HCT116 (cell line): ENCODE results near the gene CIB1. TPM values are rescaled to one million over a fixed set of nuclear protein-coding genes. Genes with fewer than 3 reads are reported as not detected.

Experiments used
- ATAC-seq: fragments of 200-7000 bp; cut with Tn5 transposase; 2 replicates; pipeline ENCODE4 v1.9.1; 2020; ENCODE audit warnings: mild to moderate bottlenecking, moderate library complexity
- BruUV-seq: library from RNA; stranded (reverse); fragments of 400-500 nt; replicated peaks from 2 replicates; lab custom pipeline; 2021; lab: Mats Ljungman, UMichigan
- CTCF ChIA-PET: fragments of 300-600 bp; sonication (Branson Sonifier 250); formaldehyde crosslinking; loops from one replicate; lab custom pipeline; 2021; ENCODE audit warnings: antibody characterized with exemption; lab: Charles Lee
- POLR2A ChIA-PET: fragments of 300-600, 350-600 bp; sonication (Branson Sonifier 250); formaldehyde crosslinking; loops from one replicate; lab custom pipeline; 2021; ENCODE audit warnings: antibody characterized with exemption; lab: Charles Lee
- RAD21 ChIA-PET, 2 experiments: fragments of 300-600 bp; sonication (Branson Sonifier 250); formaldehyde crosslinking; loops; one replicate each; lab custom pipeline; 2023; ENCODE audit warnings: low total read pairs in 2 of 2; ENCODE audit not compliant: uncharacterized antibody in 2 of 2, unreplicated experiment in 2 of 2, low non-redundant PET in 1 of 2; lab: Charles Lee
- DNase-seq: peaks from one replicate; pipeline ENCODE4 v3.0.0-alpha.2; 2010; ENCODE audit warnings: low read depth, low spot score
- H2AFZ ChIP-seq: fragments of 200-600 bp; shearing (Covaris generic), sonication (generic); 2 replicates; pipeline ENCODE4 v1.6.1; 2017; ENCODE audit warnings: low read depth, mixed run types, mixed read lengths, antibody characterized with exemption, low read length; ENCODE audit not compliant: poor library complexity, severe bottlenecking
- H3K27ac ChIP-seq: 2 replicates; pipeline ENCODE4 v1.5.1; 2012; ENCODE audit warnings: low read depth, low read length
- H3K27me3 ChIP-seq: fragments of 200-600 bp; sonication (generic); 2 replicates; pipeline ENCODE4 v1.6.1; 2016; ENCODE audit warnings: mixed run types, low read length, mixed read lengths; ENCODE audit not compliant: insufficient read depth
- H3K36me3 ChIP-seq, 2 experiments: fragments of 200-500 bp in 1 of 2; fragments of 200-600 bp in 1 of 2; sonication (Bioruptor generic) in 1 of 2; sonication (generic) in 1 of 2; 2 replicates each; pipeline versions ENCODE4 v1.5.1 to v1.6.1; 2014 to 2016; ENCODE audit warnings: low read length in 2 of 2, inconsistent platforms in 1 of 2, mixed read lengths in 1 of 2, mixed run types in 1 of 2; ENCODE audit not compliant: insufficient read depth in 2 of 2, control insufficient read depth in 1 of 2
- H3K4me1 ChIP-seq, 2 experiments: fragments of 200-600 bp in 1 of 2; sonication (generic) in 1 of 2; 2 replicates each; pipeline versions ENCODE4 v1.5.1 to v1.6.1; 2012 to 2017; ENCODE audit warnings: low read length in 2 of 2, inconsistent platforms in 1 of 2, mild to moderate bottlenecking in 1 of 2, mixed read lengths in 1 of 2, mixed run types in 1 of 2, moderate library complexity in 1 of 2; ENCODE audit not compliant: insufficient read depth in 2 of 2, control insufficient read depth in 1 of 2
- H3K4me2 ChIP-seq: fragments of 200-600 bp; sonication (generic); 2 replicates; pipeline ENCODE4 v1.6.1; 2017; ENCODE audit warnings: mixed run types, low read length, mixed read lengths
- H3K4me3 ChIP-seq, 2 experiments: fragments of 200-600 bp in 1 of 2; sonication (generic) in 1 of 2; replicated peaks in 1 of 2; 2 replicates each; pipeline ENCODE4 v1.5.1; 2011 to 2016; ENCODE audit warnings: low read length in 2 of 2, control low read depth in 1 of 2, low read depth in 1 of 2, mild to moderate bottlenecking in 1 of 2, mixed read lengths in 1 of 2, mixed run types in 1 of 2
- H3K79me2 ChIP-seq: fragments of 200-600 bp; sonication (generic); 2 replicates; pipeline ENCODE4 v1.6.1; 2017; ENCODE audit warnings: mild to moderate bottlenecking, mixed run types, low read length, moderate library complexity, mixed read lengths; ENCODE audit not compliant: insufficient read depth
- H3K9ac ChIP-seq: fragments of 200-600 bp; sonication (generic); 2 replicates; pipeline ENCODE4 v1.6.1; 2016; ENCODE audit warnings: low read length, mixed read lengths
- H3K9me2 ChIP-seq: fragments of 200-600 bp; sonication (generic), shearing (Covaris generic); 2 replicates; pipeline ENCODE4 v1.6.1; 2017; ENCODE audit warnings: mixed run types, mild to moderate bottlenecking, moderate library complexity; ENCODE audit not compliant: insufficient read depth
- H3K9me3 ChIP-seq, 2 experiments: fragments of 200-500 bp in 1 of 2; fragments of 200-600 bp in 1 of 2; sonication (Bioruptor generic) in 1 of 2; sonication (generic) in 1 of 2; 2 replicates each; pipeline ENCODE4 v1.6.1; 2014 to 2017; ENCODE audit warnings: low read length in 2 of 2, mixed read lengths in 2 of 2, inconsistent platforms in 1 of 2, low read depth in 1 of 2, mild to moderate bottlenecking in 1 of 2, mixed run types in 1 of 2, moderate library complexity in 1 of 2; ENCODE audit not compliant: control insufficient read depth in 1 of 2, insufficient read depth in 1 of 2
- H4K20me1 ChIP-seq: fragments of 200-600 bp; sonication (generic), shearing (Covaris generic); 2 replicates; pipeline ENCODE4 v1.6.1; 2017; ENCODE audit warnings: mixed run types, mild to moderate bottlenecking, moderate library complexity; ENCODE audit not compliant: insufficient read depth
- CEBPB ChIP-seq: IDR thresholded peaks from 2 replicates; pipeline ENCODE4 v1.6.1; 2012; ENCODE audit warnings: low read depth
- EGR1 ChIP-seq: IDR thresholded peaks from 2 replicates; pipeline ENCODE4 v1.6.1; 2012; ENCODE audit warnings: low read depth
- EZH2 ChIP-seq: fragments of 200-600 bp; sonication (generic); IDR thresholded peaks from 2 replicates; pipeline ENCODE4 v1.6.1; 2017; ENCODE audit warnings: antibody characterized with exemption, mixed run types
- EZH2phosphoT487 ChIP-seq: fragments of 200-600 bp; IDR thresholded peaks from 2 replicates; pipeline ENCODE4 v1.6.1; 2018; ENCODE audit warnings: antibody characterized with exemption, borderline replicate concordance
- JUND ChIP-seq: IDR thresholded peaks from 2 replicates; pipeline ENCODE4 v1.6.1; 2012
- MAX ChIP-seq: IDR thresholded peaks from 2 replicates; pipeline ENCODE4 v1.6.1; 2012
- POLR2A ChIP-seq: IDR thresholded peaks from 2 replicates; pipeline ENCODE4 v1.7.0; 2011; ENCODE audit warnings: borderline replicate concordance; ENCODE audit not compliant: insufficient read depth, insufficient read length; ENCODE audit errors: extremely low read depth
- POLR2AphosphoS5 ChIP-seq: IDR thresholded peaks from 2 replicates; pipeline ENCODE4 v1.6.1; 2011; ENCODE audit warnings: mild to moderate bottlenecking, low read depth, low read length, moderate library complexity
- SIN3A ChIP-seq: IDR thresholded peaks from 2 replicates; pipeline ENCODE4 v1.6.1; 2012; ENCODE audit warnings: low read depth
- SP1 ChIP-seq: IDR thresholded peaks from 2 replicates; pipeline ENCODE4 v1.6.1; 2012; ENCODE audit warnings: low read depth
- SRF ChIP-seq: IDR thresholded peaks from 2 replicates; pipeline ENCODE4 v1.6.1; 2012; ENCODE audit warnings: low read depth
- YY1 ChIP-seq: IDR thresholded peaks from 2 replicates; pipeline ENCODE4 v1.6.1; 2011; ENCODE audit warnings: low read length, low read depth, moderate library complexity, mild to moderate bottlenecking; ENCODE audit not compliant: insufficient replicate concordance; ENCODE audit errors: extremely low read depth
- ZBTB33 ChIP-seq: IDR thresholded peaks from 2 replicates; pipeline ENCODE4 v1.6.1; 2011; ENCODE audit warnings: mild to moderate bottlenecking, low read length, moderate library complexity; ENCODE audit not compliant: insufficient replicate concordance; ENCODE audit errors: extremely low read depth
- ZFX ChIP-seq: fragments of 450-650 bp; IDR thresholded peaks from 2 replicates; pipeline ENCODE4 v1.6.1; 2017
- ZNF274 ChIP-seq: fragments of 200-500 bp; sonication (Bioruptor generic); IDR thresholded peaks from 2 replicates; pipeline ENCODE4 v1.6.1; 2014; ENCODE audit warnings: mild to moderate bottlenecking, low read depth, low read length, inconsistent platforms
- intact Hi-C: fragments of 100-400 bp; cut with micrococcal nuclease; formaldehyde crosslinking; loops from 2 replicates; pipeline ENCODE4 v1.10.0; 2022
- total RNA-seq: library from RNA; stranded (reverse); gene quantifications from one replicate; pipeline ENCODE4 v1.2.1, GENCODE V29; 2021; ENCODE audit not compliant: unreplicated experiment
- TF ChIP-seq, protein P1 (sequence below), 3 experiments: fragments of 200-600 bp in 1 of 3; sonication (generic) in 1 of 3; IDR thresholded peaks in 2 of 3; conservative IDR thresholded peaks in 1 of 3; 2 replicates each; pipeline ENCODE4 v1.5.1; 2012 to 2017; ENCODE audit warnings: low read depth in 2 of 3, low read length in 2 of 3, antibody characterized with exemption in 1 of 3, borderline replicate concordance in 1 of 3, control low read depth in 1 of 3, mild to moderate bottlenecking in 1 of 3, mixed read lengths in 1 of 3, mixed run types in 1 of 3, moderate library complexity in 1 of 3; ENCODE audit not compliant: insufficient read depth in 1 of 3
- TF ChIP-seq, protein P2 (sequence below): IDR thresholded peaks from 2 replicates; pipeline ENCODE4 v1.6.1; 2012

The CIB1 gene
- total RNA-seq, 1 experiment from 2014 or later = 92.7 TPM

- Histone ChIP-seq H3K9me2 (no peaks in the 10 kb centered on the region), H3K4me1 (peaks cover 7 to 18% of the 10 kb centered on the region in 2 experiments; a peak in 3 of 4 replicates), H3K27ac (peak within 1 kb of the TSS; percentile 15; the same call in 1 of the 2 replicates), H3K4me3 (peak within 1 kb of the TSS; percentile 54 to 64), H3K9ac (peak within 1 kb of the TSS; percentile 67), H3K27me3 (no peaks in the 10 kb centered on the region), H3K9me3 (no peaks in the 10 kb centered on the region)
- RAD21 ChIA-PET = interaction anchor here (0.7 to 1.5 kb wide), 3 partner anchors 16 to 35 kb away, joined by 3 to 6 read pairs (median 3); partner anchors contain the start of genes CIB1 (in 1 of the 2) and GDPGP1 (in 1 of the 2)
- intact Hi-C loops = no loop called here
- TF ChIP-seq YY1 (no peak), POLR2A (no peak), SRF (no peak), POLR2AphosphoS5 (peak; percentile 78), ZBTB33 (no peak), EZH2phosphoT487 (no peak), MAX (peak; percentile 73), JUND (no peak), EZH2 (no peak), SP1 (0 out of 2 replicates have a peak, but pooled peaks have one; percentile 36), EGR1 (no peak), CEBPB (no peak), SIN3A (no peak), ZNF274 (no peak), ZFX (no peak)
- TF ChIP-seq, protein P1, sequence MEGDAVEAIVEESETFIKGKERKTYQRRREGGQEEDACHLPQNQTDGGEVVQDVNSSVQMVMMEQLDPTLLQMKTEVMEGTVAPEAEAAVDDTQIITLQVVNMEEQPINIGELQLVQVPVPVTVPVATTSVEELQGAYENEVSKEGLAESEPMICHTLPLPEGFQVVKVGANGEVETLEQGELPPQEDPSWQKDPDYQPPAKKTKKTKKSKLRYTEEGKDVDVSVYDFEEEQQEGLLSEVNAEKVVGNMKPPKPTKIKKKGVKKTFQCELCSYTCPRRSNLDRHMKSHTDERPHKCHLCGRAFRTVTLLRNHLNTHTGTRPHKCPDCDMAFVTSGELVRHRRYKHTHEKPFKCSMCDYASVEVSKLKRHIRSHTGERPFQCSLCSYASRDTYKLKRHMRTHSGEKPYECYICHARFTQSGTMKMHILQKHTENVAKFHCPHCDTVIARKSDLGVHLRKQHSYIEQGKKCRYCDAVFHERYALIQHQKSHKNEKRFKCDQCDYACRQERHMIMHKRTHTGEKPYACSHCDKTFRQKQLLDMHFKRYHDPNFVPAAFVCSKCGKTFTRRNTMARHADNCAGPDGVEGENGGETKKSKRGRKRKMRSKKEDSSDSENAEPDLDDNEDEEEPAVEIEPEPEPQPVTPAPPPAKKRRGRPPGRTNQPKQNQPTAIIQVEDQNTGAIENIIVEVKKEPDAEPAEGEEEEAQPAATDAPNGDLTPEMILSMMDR (IDR thresholded peaks at IDR 0.05 in 2 of 3, conservative IDR thresholded peaks at IDR 0.05 in 1 of 3; ENCODE audit: borderline replicate concordance in 1 of 3, insufficient read depth in 1 of 3, low read depth in 2 of 3, low read length in 2 of 3) = no peak
- TF ChIP-seq, protein P2, sequence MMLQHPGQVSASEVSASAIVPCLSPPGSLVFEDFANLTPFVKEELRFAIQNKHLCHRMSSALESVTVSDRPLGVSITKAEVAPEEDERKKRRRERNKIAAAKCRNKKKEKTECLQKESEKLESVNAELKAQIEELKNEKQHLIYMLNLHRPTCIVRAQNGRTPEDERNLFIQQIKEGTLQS = no peak
- TF ChIP-seq, all 23 proteins: peak for 3
- peak; percentile 98 for ATAC-seq
- H3K36me3 ChIP-seq = no peaks in the 10 kb centered on the region
- DNase-seq = peak; percentile 56
- BruUV-seq = no TSS peak
- ChIA-PET POLR2A (interaction anchor here (0.6 to 1.8 kb wide), 5 partner anchors 11 to 405 kb away, joined by 3 to 9 read pairs (median 3); partner anchors contain the start of genes CIB1 and GDPGP1), CTCF (interaction anchor here (0.7 to 1.3 kb wide), 7 partner anchors 13 to 784 kb away, joined by 3 to 5 read pairs (median 4); partner anchors contain the start of genes CIB1 and GDPGP1)
- no peaks in the 10 kb centered on the region for H4K20me1 ChIP-seq
- H3K4me2 ChIP-seq = peak within 1 kb of the TSS; percentile 97
- peak within 1 kb of the TSS; percentile 33 for H2AFZ ChIP-seq
- H3K79me2 ChIP-seq = no peaks in the 10 kb centered on the region
These were observed 15.6 kb upstream of the CIB1 start, which contains the start of gene TTLL13 for GRCh38 chr15:90249203-90249863. Gene TTLL13 (plus strand): TSS chr15:90249556. CDS start chr15:90250631, 1,075 bp downstream.
